C4-2B (cell line): ENCODE results near the gene CBX7.

ENCODE experiments used
- ZFX ChIP-seq: fragments of 450-650 bp; IDR thresholded peaks from 2 replicates; pipeline ENCODE4 v1.6.1; 2017
- TF ChIP-seq, protein P1 (sequence below): fragments of 450-650 bp; conservative IDR thresholded peaks from 2 replicates; pipeline ENCODE4 v1.5.1; 2017; ENCODE audit warnings: mild to moderate bottlenecking

DNA sequence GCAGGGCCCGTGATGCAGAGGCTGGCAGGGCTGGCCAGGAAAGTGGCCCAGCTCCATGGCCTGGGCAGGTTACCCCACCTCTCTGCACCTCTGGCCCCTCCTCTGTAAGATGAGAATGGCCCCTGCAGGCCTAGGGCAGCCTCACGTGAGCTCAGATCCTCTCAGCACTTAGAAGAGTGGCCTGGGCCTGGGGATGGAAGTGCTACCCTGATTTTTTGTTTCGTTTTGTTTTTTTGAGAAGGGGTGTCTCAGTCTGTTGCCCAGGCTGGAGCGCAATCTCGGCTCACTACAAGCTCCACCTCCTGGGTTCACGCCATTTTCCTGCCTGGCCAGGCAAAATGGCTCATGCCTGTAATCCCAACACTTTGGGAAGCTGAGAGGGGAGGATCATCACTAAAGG lies 54.5 kb downstream of the CBX7 start:
- TF ChIP-seq, protein P1, sequence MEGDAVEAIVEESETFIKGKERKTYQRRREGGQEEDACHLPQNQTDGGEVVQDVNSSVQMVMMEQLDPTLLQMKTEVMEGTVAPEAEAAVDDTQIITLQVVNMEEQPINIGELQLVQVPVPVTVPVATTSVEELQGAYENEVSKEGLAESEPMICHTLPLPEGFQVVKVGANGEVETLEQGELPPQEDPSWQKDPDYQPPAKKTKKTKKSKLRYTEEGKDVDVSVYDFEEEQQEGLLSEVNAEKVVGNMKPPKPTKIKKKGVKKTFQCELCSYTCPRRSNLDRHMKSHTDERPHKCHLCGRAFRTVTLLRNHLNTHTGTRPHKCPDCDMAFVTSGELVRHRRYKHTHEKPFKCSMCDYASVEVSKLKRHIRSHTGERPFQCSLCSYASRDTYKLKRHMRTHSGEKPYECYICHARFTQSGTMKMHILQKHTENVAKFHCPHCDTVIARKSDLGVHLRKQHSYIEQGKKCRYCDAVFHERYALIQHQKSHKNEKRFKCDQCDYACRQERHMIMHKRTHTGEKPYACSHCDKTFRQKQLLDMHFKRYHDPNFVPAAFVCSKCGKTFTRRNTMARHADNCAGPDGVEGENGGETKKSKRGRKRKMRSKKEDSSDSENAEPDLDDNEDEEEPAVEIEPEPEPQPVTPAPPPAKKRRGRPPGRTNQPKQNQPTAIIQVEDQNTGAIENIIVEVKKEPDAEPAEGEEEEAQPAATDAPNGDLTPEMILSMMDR: no peak
- TF ChIP-seq ZFX: no peak
